OCI-LY3 (cell line): ENCODE data around the gene GADD45A.

Experiments used
- EZH2phosphoT487 ChIP-seq: fragments of 200-600 bp; shearing (Covaris generic); IDR thresholded peaks from 2 replicates; pipeline ENCODE4 v1.6.1; 2018; ENCODE audit warnings: antibody characterized with exemption, mixed run types, low read depth
- TF ChIP-seq, protein P1 (sequence below): fragments of 200-600, 300-600 bp; sonication (generic); IDR thresholded peaks from 2 replicates; pipeline ENCODE4 v1.5.1; 2014; ENCODE audit warnings: antibody characterized with exemption, low read length, low read depth

DNA sequence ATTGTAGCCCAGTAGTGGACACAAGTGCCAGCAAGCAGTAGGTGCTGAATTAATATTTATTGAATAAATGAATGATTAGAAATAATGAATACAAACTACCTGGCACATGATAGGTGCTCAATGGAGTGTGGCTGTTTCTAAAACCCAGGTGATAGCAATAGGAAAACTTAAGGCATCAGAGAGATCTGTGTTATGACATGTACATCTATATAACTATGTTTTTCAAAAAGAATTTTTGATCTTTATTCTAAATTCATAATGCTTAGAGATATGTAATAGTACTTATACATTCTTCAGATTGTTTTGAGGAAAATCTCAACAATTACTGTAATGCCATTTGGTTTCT is 5.0 kb downstream of the GADD45A start:
- TF ChIP-seq, protein P1, sequence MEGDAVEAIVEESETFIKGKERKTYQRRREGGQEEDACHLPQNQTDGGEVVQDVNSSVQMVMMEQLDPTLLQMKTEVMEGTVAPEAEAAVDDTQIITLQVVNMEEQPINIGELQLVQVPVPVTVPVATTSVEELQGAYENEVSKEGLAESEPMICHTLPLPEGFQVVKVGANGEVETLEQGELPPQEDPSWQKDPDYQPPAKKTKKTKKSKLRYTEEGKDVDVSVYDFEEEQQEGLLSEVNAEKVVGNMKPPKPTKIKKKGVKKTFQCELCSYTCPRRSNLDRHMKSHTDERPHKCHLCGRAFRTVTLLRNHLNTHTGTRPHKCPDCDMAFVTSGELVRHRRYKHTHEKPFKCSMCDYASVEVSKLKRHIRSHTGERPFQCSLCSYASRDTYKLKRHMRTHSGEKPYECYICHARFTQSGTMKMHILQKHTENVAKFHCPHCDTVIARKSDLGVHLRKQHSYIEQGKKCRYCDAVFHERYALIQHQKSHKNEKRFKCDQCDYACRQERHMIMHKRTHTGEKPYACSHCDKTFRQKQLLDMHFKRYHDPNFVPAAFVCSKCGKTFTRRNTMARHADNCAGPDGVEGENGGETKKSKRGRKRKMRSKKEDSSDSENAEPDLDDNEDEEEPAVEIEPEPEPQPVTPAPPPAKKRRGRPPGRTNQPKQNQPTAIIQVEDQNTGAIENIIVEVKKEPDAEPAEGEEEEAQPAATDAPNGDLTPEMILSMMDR = no peak
- no peak for TF ChIP-seq EZH2phosphoT487
